Left lung (tissue), 10 donors: ENCODE measurements around the gene LRRC4C. TPM values are rescaled to one million over a fixed set of nuclear protein-coding genes. Genes with fewer than 3 reads are reported as not detected.

ENCODE experiments used
- ATAC-seq: fragments of 200-7000 bp; cut with Tn5 transposase; one replicate; pipeline ENCODE4 v1.9.1; 2020; ENCODE audit warnings: moderate library complexity
- DNase-seq, 4 donors: peaks; one replicate each; pipeline ENCODE4 v3.0.0-alpha.2; 2013 to 2020
- H3K27ac ChIP-seq, 2 donors: fragments of 200-600 bp; sonication (generic) in 1 of 2; one replicate each; pipeline versions ENCODE4 v1.5.0 to v1.8.0; 2020 to 2021
- H3K27me3 ChIP-seq, 2 donors: fragments of 200-600 bp; sonication (generic) in 1 of 2; one replicate each; pipeline versions ENCODE4 v1.5.0 to v1.8.0; 2020 to 2021
- H3K36me3 ChIP-seq, 2 donors: fragments of 200-600 bp; sonication (generic) in 1 of 2; one replicate each; pipeline versions ENCODE4 v1.5.0 to v1.8.0; 2020 to 2021
- H3K4me1 ChIP-seq, 2 donors: fragments of 200-600 bp; one replicate each; pipeline ENCODE4 v1.8.0; 2021
- H3K4me3 ChIP-seq, 2 donors: fragments of 200-600 bp; sonication (generic) in 1 of 2; one replicate each; pipeline versions ENCODE4 v1.5.0 to v1.8.0; 2020 to 2021; ENCODE audit warnings: mild to moderate bottlenecking in 1 of 2
- H3K9me3 ChIP-seq, 2 donors: fragments of 200-600 bp; sonication (generic) in 1 of 2; one replicate each; pipeline versions ENCODE4 v1.5.0 to v1.8.0; 2020 to 2021
- CTCF ChIP-seq, 2 donors: fragments of 200-600 bp; sonication (generic) in 1 of 2; IDR thresholded peaks; one replicate each; pipeline versions ENCODE4 v1.5.0 to v1.8.0; 2021; ENCODE audit warnings: antibody characterized with exemption in 2 of 2
- intact Hi-C, 2 donors: fragments of 100-400 bp; cut with DNase I; formaldehyde crosslinking; loops; one replicate each; pipeline versions ENCODE4 v1.11.2 to v1.14.2; 2022
- polyA plus RNA-seq, 6 donors: library from polyadenylated mRNA; unstranded; fragments of 120-200 nt; gene quantifications; one replicate each; pipeline ENCODE4 v1.2.1, GENCODE V29; 2013; ENCODE audit not compliant: insufficient read length in 6 of 6
- total RNA-seq, 2 donors: library from RNA; stranded (reverse); fragmentation: NEBNext Ultra II Directional; extraction: Animal tissue kit (Norgen Biotek cat#: 25700); gene quantifications; one replicate each; pipeline ENCODE4 v1.2.1, GENCODE V29; 2021
- donor health status: DM: no; HTN: yes; CAD: no.
- donor health status: DM: no; HTN: no; CAD: no.

Gene LRRC4C
- total and polyA plus RNA-seq, 8 donors = 0.50 to 6.8 (median 4.2) TPM

GRCh38 chr11:40130427-40130826 lies 1329.0 kb downstream of the LRRC4C start:
- Histone ChIP-seq H3K9me3 (no peaks in the 10 kb centered on the region), H3K36me3 (no peaks in the 10 kb centered on the region), H3K4me3 (no peak overlapping the region), H3K27ac (no peak overlapping the region), H3K27me3 (no peaks in the 10 kb centered on the region), H3K4me1 (no peaks in the 10 kb centered on the region)
- TF ChIP-seq CTCF (IDR thresholded peaks at IDR 0.05) = no peak
- no peak for ATAC-seq
- DNase-seq = no peak
- intact Hi-C loops = loop anchor here in 1 of 2 donors (10.0 kb wide), 1 partner anchor 164 kb away; no protein-coding TSS in a partner anchor

GRCh38 chr11:40129266-40129665 lies 1330.2 kb downstream of the LRRC4C start:
- peak in 1 of 2 donors; percentile 20 for TF ChIP-seq CTCF (IDR thresholded peaks at IDR 0.05)
- Histone ChIP-seq H3K36me3 (no peaks in the 10 kb centered on the region), H3K27ac (no peak overlapping the region), H3K4me1 (no peaks in the 10 kb centered on the region), H3K4me3 (no peak overlapping the region), H3K27me3 (no peaks in the 10 kb centered on the region), H3K9me3 (no peaks in the 10 kb centered on the region)
- ATAC-seq (no peak), DNase-seq (no peak)
- intact Hi-C loops = no loop called here

- Histone ChIP-seq H3K4me1 (no peaks in the 10 kb centered on the region), H3K36me3 (no peaks in the 10 kb centered on the region), H3K27ac (no peak overlapping the region), H3K27me3 (no peaks in the 10 kb centered on the region), H3K4me3 (no peak overlapping the region), H3K9me3 (peaks cover 0 to 5% of the 10 kb centered on the region in 2 donors)
- intact Hi-C loops = no loop called here
- no peak for DNase-seq
- TF ChIP-seq CTCF (IDR thresholded peaks at IDR 0.05) = peak in 1 of 2 donors; percentile 19
- ATAC-seq = no peak
Measured at GRCh38 chr11:40125054-40125453, 1334.4 kb downstream of the LRRC4C start.

GRCh38 chr11:40119661-40120060 lies 1339.8 kb downstream of the LRRC4C start:
- DNase-seq (no peak), ATAC-seq (no peak)
- H3K27me3 ChIP-seq = no peaks in the 10 kb centered on the region
- H3K27ac ChIP-seq = no peak overlapping the region
- no peak overlapping the region for H3K4me3 ChIP-seq
- no peak for TF ChIP-seq CTCF (IDR thresholded peaks at IDR 0.05)
- H3K36me3 ChIP-seq = no peaks in the 10 kb centered on the region
- intact Hi-C loops = no loop called here
- H3K9me3 ChIP-seq = peaks cover 0 to 6% of the 10 kb centered on the region in 2 donors
- no peaks in the 10 kb centered on the region for H3K4me1 ChIP-seq

- Histone ChIP-seq H3K27me3 (no peaks in the 10 kb centered on the region), H3K4me1 (no peaks in the 10 kb centered on the region), H3K4me3 (no peak overlapping the region), H3K9me3 (peaks cover 0 to 6% of the 10 kb centered on the region in 2 donors), H3K27ac (no peak overlapping the region), H3K36me3 (no peaks in the 10 kb centered on the region)
- ATAC-seq = no peak
- intact Hi-C loops = no loop called here
- no peak for TF ChIP-seq CTCF (IDR thresholded peaks at IDR 0.05)
- no peak for DNase-seq
Measured at GRCh38 chr11:40118780-40119179, 1340.7 kb downstream of the LRRC4C start.
